ENCODE data around the gene EDEM3.
A peak's percentile ranks its signal among the peaks of the same experiment; 100 is the strongest.

The EDEM3 gene

DNA sequence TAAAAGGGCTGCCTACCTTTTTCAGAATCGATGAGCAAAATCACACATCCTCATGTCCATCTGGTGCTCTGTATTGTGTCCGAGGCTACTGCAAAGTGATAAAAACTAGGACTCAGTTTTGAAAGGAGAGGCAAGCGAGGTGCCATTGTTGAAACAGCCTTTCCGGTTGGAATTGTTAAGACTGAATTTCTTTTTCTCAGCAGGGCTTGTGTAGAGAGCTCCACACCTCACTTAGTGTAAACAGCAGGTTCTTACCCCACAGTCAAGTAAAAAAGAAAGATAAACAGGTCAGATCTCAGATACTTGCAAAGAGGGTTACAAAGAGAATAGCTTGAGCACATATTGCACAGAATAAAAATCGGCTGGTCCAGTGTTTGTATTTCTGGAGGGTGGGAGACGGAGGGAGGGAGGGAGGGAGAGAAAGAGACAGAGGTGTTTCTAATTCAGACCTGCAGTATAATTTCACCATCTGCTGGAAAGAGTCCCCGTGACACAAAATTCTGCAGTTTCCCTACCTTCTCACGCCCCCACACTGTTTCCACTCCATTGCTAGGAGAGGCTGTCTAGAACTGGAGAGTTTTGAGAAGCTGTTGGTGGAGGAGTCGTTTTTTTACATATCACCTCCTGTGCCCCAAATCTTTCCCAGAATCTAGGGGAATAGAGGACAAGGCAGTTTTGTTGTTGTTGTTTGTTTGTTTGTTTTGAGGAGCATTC, 82.5 kb downstream of the EDEM3 start:
- no peak for DNase-seq (ENCODE audit: extremely low spot score)
- ChIA-PET CTCF (interaction anchor here (1.0 to 3.0 kb wide), 4 partner anchors 8 to 448 kb away, joined by 3 to 20 read pairs (median 10); no protein-coding TSS in a partner anchor), POLR2A (no interaction called here)

DNA sequence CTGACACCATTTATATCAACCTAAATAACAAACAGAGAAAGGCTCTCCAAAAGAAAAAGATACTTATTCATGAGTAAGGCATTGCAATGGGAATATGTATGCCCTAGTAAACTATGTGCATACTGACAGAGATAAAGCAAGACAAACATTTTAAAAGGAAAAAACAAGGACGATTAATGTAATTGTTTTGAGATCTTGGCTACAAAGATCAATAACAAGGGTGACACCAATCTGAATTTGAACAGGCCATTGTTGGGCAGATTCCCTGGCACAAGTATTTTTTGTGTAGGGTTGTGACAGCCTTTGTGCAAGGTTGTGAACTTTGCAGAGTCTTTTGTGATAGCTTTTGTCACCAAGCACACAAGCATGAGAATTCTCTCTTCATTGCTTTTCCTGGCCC, 85.3 kb downstream of the EDEM3 start:
- TF ChIP-seq, protein P1, sequence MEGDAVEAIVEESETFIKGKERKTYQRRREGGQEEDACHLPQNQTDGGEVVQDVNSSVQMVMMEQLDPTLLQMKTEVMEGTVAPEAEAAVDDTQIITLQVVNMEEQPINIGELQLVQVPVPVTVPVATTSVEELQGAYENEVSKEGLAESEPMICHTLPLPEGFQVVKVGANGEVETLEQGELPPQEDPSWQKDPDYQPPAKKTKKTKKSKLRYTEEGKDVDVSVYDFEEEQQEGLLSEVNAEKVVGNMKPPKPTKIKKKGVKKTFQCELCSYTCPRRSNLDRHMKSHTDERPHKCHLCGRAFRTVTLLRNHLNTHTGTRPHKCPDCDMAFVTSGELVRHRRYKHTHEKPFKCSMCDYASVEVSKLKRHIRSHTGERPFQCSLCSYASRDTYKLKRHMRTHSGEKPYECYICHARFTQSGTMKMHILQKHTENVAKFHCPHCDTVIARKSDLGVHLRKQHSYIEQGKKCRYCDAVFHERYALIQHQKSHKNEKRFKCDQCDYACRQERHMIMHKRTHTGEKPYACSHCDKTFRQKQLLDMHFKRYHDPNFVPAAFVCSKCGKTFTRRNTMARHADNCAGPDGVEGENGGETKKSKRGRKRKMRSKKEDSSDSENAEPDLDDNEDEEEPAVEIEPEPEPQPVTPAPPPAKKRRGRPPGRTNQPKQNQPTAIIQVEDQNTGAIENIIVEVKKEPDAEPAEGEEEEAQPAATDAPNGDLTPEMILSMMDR (IDR thresholded peaks at IDR 0.05; ENCODE audit: control extremely low read depth, extremely low read depth, low read depth, missing control alignments) = no peak
- no peak for DNase-seq (ENCODE audit: extremely low spot score)
- POLR2A ChIA-PET = no interaction called here
- CTCF ChIA-PET = interaction anchor here (1.3 to 3.0 kb wide), 3 partner anchors 8 to 16 kb away, joined by 3 to 17 read pairs (median 4); no protein-coding TSS in a partner anchor

More for the DNA sequence above, 82.5 kb downstream of the EDEM3 start:
- TF ChIP-seq, protein P1 (IDR thresholded peaks at IDR 0.05; ENCODE audit: control extremely low read depth, extremely low read depth, low read depth, missing control alignments) = no peak

DNA sequence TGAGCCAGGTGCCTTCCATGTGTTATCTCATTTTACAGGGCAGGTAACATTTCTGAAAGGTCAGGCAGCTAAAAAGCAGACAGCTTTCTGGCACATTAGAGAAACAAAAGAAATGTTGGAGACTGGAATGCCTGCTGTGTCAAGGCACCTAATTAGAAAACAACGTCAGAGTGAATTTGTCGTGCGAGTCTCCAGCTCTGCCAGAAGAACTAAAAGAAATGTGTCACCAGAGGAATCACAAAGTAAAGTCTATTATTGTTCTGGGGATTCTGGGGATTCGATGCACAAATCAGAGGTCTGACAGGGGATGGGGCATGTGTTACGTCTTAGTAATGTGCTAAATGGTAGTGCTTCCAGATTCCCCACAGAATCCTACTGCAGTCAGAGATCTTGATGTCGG, 89.3 kb downstream of the EDEM3 start:
- DNase-seq (ENCODE audit: extremely low spot score) = no peak
- CTCF ChIA-PET = interaction anchor here (2.0 to 3.3 kb wide), 5 partner anchors 12 to 355 kb away, joined by 6 to 62 read pairs (median 7); no protein-coding TSS in a partner anchor
- TF ChIP-seq, protein P1 (IDR thresholded peaks at IDR 0.05; ENCODE audit: control extremely low read depth, extremely low read depth, low read depth, missing control alignments) = no peak
- POLR2A ChIA-PET = no interaction called here

DNA sequence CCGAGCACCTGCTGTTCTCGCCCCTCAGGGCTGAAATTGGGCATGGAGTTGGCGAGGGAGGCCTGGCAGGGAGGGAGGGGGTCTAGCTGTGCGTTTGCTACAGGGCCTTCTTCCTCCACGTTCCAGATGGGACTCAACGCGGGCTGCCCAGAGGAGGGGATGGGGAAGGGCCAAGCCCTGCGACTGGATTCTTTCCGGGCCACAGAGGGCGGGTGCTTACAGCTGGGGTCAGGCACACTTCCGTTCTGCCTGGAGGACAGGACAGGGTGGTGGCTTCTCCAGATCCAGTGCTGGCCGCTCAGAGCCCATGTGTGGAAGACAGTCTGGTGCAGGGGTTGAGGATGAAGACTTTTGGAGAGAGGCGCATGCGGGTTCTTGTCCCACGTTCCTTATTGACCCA, 90.0 kb downstream of the EDEM3 start:
- TF ChIP-seq, protein P1 (IDR thresholded peaks at IDR 0.05; ENCODE audit: control extremely low read depth, extremely low read depth, low read depth, missing control alignments) = no peak
- ChIA-PET POLR2A (no interaction called here), CTCF (interaction anchor here (0.7 to 3.3 kb wide), 38 partner anchors 8 to 1010 kb away, joined by 3 to 62 read pairs (median 4); no protein-coding TSS in a partner anchor)
- DNase-seq (ENCODE audit: extremely low spot score) = no peak

DNA sequence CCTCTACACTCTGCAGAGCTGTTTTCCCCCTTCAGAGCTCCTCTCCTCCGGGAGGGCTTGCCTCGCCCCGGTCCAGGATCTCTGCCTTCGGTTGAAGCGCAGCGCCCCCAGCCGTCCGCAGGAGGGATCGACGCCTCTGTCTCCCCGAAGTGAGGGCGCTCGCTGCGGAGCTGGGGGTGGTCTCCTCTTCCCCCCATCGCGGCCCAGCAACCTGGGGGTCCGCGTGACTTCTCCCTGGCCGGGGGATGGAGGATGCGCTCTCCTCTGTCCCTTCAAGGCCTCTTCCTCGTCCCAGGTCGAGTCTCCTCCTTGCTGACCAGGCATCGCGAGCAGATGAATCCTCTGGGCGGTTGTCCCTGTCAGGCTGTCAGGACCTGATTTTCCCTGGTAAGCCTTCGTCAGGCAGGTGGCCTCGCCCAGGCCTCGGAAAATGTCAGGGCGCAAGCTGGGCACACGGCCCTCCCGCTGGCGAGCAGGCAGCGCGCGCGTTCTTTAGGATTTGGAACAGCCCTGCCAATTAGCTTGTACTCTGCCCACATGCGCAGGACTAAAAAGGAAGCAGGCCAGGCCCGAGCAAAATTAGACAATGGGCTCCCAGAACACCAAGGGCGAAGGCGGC, 90.5 kb downstream of the EDEM3 start:
- peak; percentile 77 for DNase-seq (ENCODE audit: extremely low spot score)
- ChIA-PET CTCF (interaction anchor here (0.6 to 3.3 kb wide), 55 partner anchors 9 to 1009 kb away, joined by 3 to 62 read pairs (median 4); partner anchors contain the start of gene C1orf21), POLR2A (no interaction called here)
- TF ChIP-seq, protein P1 (IDR thresholded peaks at IDR 0.05; ENCODE audit: control extremely low read depth, extremely low read depth, low read depth, missing control alignments) = peak; percentile 93

DNA sequence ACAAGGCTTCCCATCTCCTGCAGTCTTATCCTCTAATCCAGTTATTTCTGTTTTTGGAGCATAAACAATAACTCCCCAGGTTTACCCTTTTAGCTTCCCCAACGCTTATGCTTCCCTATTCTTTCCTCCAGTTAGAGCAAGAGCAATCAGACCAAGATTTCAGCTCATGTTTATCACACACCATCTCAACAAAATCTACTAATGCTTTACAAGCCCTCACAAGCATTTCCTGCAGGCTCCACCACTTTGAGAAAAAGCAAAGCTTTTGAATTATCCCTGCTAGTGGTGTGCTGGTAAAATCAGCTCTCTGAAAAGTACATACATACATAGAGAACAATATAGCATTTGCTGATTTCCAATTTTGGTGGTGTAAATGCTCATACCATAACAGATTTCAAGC, 92.9 kb downstream of the EDEM3 start:
- CTCF ChIA-PET = interaction anchor here (0.8 to 3.0 kb wide), 6 partner anchors 9 to 1006 kb away, joined by 3 to 17 read pairs (median 4); no protein-coding TSS in a partner anchor
- TF ChIP-seq, protein P1 (IDR thresholded peaks at IDR 0.05; ENCODE audit: control extremely low read depth, extremely low read depth, low read depth, missing control alignments) = no peak
- POLR2A ChIA-PET = no interaction called here
- no peak for DNase-seq (ENCODE audit: extremely low spot score)

Data from GM10248 (cell line).